Heart right ventricle (tissue), 16 donors: ENCODE data around the gene LDLRAP1. TPM values are rescaled to one million over a fixed set of nuclear protein-coding genes. Genes with fewer than 3 reads are reported as not detected.

Source experiments
- ATAC-seq, 8 donors: fragments of 200-7000 bp; cut with Tn5 transposase; one replicate each; pipeline ENCODE4 v1.9.1; 2020; ENCODE audit warnings: mild to moderate bottlenecking in 8 of 8, moderate library complexity in 8 of 8, moderate number of reproducible peaks in 1 of 8
- DNase-seq, 2 donors: peaks; one replicate each; pipeline ENCODE4 v3.0.0-alpha.2; 2020
- H3K27ac ChIP-seq, 10 donors: fragments of 200-600 bp; sonication (generic) in 2 of 10; one replicate each; pipeline versions ENCODE4 v1.5.0 to v1.8.0; 2020 to 2022; ENCODE audit warnings: mild to moderate bottlenecking in 3 of 10
- H3K27me3 ChIP-seq, 7 donors: fragments of 200-600 bp; one replicate each; pipeline ENCODE4 v1.8.0; 2021 to 2022; ENCODE audit warnings: mild to moderate bottlenecking in 2 of 7
- H3K36me3 ChIP-seq, 9 donors: fragments of 200-600 bp; sonication (generic) in 1 of 9; one replicate each; pipeline versions ENCODE4 v1.5.0 to v1.8.0; 2020 to 2022; ENCODE audit warnings: mild to moderate bottlenecking in 2 of 9
- H3K4me1 ChIP-seq, 9 donors: fragments of 200-600 bp; sonication (generic) in 1 of 9; one replicate each; pipeline versions ENCODE4 v1.5.0 to v1.8.0; 2020 to 2022; ENCODE audit warnings: mild to moderate bottlenecking in 4 of 9
- H3K4me3 ChIP-seq, 10 donors: fragments of 200-600 bp; sonication (generic) in 2 of 10; one replicate each; pipeline versions ENCODE4 v1.5.0 to v1.8.0; 2020 to 2022; ENCODE audit warnings: mild to moderate bottlenecking in 7 of 10, moderate library complexity in 2 of 10
- H3K9me3 ChIP-seq, 11 donors: fragments of 200-600 bp in 10 of 11; sonication (generic) in 2 of 11; one replicate each; pipeline versions ENCODE4 v1.5.0 to v1.8.0; 2013 to 2022; ENCODE audit warnings: mild to moderate bottlenecking in 2 of 11, control low read depth in 1 of 11, moderate library complexity in 1 of 11
- CTCF ChIP-seq, 9 donors: fragments of 200-600 bp; sonication (generic) in 2 of 9; IDR thresholded peaks; one replicate each; pipeline versions ENCODE4 v1.5.0 to v1.8.0; 2021 to 2022; ENCODE audit warnings: antibody characterized with exemption in 9 of 9, mild to moderate bottlenecking in 5 of 9, moderate library complexity in 1 of 9
- WGBS, 2 donors: extraction: QIAGEN DNeasy Blood & Tissue Kit; methylation state at CpG; one replicate each; pipeline ENCODE4 v1.1.7; 2013; ENCODE audit warnings: inconsistent platforms in 1 of 2; 5-methylcytosine and 5-hydroxymethylcytosine counted together
- intact Hi-C, 10 donors: fragments of 100-400 bp; cut with DNase I; formaldehyde crosslinking; loops; one replicate each; pipeline versions ENCODE4 v1.11.1 to v1.14.2; 2022
- polyA plus RNA-seq, 2 donors: library from polyadenylated mRNA; stranded (reverse); fragments of 200-250 nt; gene quantifications; one replicate each; pipeline ENCODE4 v1.2.3, GENCODE V29; 2013
- total RNA-seq, 10 donors: library from RNA; stranded (reverse); fragmentation: NEBNext Ultra II Directional in 3 of 10; extraction: Animal tissue kit (Norgen Biotek cat#: 25700) in 3 of 10; gene quantifications; one replicate each; pipeline versions ENCODE4 v1.2.1 to v1.2.4, GENCODE V29; 2021 to 2023
- donor health status: Arrhythmogenic right ventricular cardiomyopathy.
- donor health status: ischemic (EF 13 %, LVEDD 7.1; RV severe dilation, severe dysfunction).
- donor health status: healthy with polysubstance abuse.
- donor health status: DM: no; HTN: yes; CAD: no.
- donor health status: DM: no; HTN: no; CAD: no.
- donor health status: ischemic (EF 25% LVEDD 6.9; RV normal size, moderate dysfunction).
- donor health status: ischemic (EF 25% LVEDD 5.7; RV mildly dilated, moderate dysfunction).
- donor health status: healthy.
- donor health status: DM: yes; HTN: yes; CAD: no.
- donor health status: Ischemic cardiomyopathy.
- donor health status: ischemic (EF 35%, LVEDD 5.7; RV mildly dilated, moderate dysfunction).
- donor health status: nonischemic (EF 11% LVEDD 7.7; RV severe dilation, severe dysfunction).
- donor health status: DM: yes; HTN: yes; CAD: no.
- donor health status: PGD.
- donor health status: ischemic (EF 29% LVEDD 5.4; RV normal size, mild dysfunction).
- donor health status: nonischemic (EF 23%, LVEDD 6.1; RV moderate dilation, normal function).

The LDLRAP1 gene
- total and polyA plus RNA-seq, 12 donors = 8.5 to 16.1 (median 10.3) TPM

DNA sequence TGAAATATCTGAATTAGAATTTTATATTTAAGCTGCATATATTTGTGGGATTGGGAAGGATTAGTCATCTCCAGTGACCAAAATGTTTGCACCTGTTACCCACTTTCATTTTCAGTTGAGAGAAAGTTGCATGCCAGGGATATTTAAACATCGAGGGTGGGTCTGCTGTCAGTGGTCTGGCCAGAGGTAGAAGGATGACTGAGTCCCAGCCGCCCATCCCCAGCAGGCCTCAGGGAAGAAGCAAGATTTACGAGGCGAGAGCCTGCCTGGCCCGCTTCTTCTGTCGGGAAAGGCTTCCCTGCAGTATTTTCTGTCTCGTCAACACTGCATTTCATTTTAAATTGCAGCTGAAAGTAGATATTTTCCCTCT lies 71.8 kb downstream of the LDLRAP1 start:
- WGBS, 2 donors = 64 to 66% methylated on average over 7 of the region's 7 CpGs
- Histone ChIP-seq H3K27me3 (peaks cover 0 to 14% (median 0%) of the 10 kb centered on the region in 7 donors), H3K36me3 (no peaks in the 10 kb centered on the region), H3K27ac (peak overlapping the region in 4 of 10 donors; percentile 1 to 88 (median 87)), H3K4me3 (no peak overlapping the region), H3K9me3 (no peaks in the 10 kb centered on the region), H3K4me1 (peaks cover 6 to 43% (median 33%) of the 10 kb centered on the region in 9 donors)
- TF ChIP-seq CTCF (IDR thresholded peaks at IDR 0.05) = no peak
- DNase-seq (no peak), ATAC-seq (no peak)
- intact Hi-C loops = loop anchor here in 3 of 10 donors (5.0 to 10.0 kb wide), 5 partner anchors 77 to 130 kb away; no protein-coding TSS in a partner anchor

- no peak for TF ChIP-seq CTCF (IDR thresholded peaks at IDR 0.05)
- H3K9me3 ChIP-seq = no peaks in the 10 kb centered on the region
- H3K36me3 ChIP-seq = no peaks in the 10 kb centered on the region
- peaks cover 9 to 47% (median 37%) of the 10 kb centered on the region in 9 donors for H3K4me1 ChIP-seq
- H3K27me3 ChIP-seq = peaks cover 0 to 14% (median 0%) of the 10 kb centered on the region in 7 donors
- H3K4me3 ChIP-seq = peak overlapping the region; percentile 46 to 96 (median 67)
- DNase-seq = no peak
- peak in 2 of 8 donors; percentile 14 to 15 for ATAC-seq
- peak overlapping the region; percentile 78 to 92 (median 88) for H3K27ac ChIP-seq
- WGBS, 2 donors = 13% methylated on average over 12 of the region's 12 CpGs
- intact Hi-C loops = loop anchor here in 8 of 10 donors (1.0 to 10.0 kb wide), 8 partner anchors 77 to 129 kb away; no protein-coding TSS in a partner anchor
Observed at GRCh38 chr1:25615563-25616094, 72.2 kb downstream of the LDLRAP1 start.

DNA sequence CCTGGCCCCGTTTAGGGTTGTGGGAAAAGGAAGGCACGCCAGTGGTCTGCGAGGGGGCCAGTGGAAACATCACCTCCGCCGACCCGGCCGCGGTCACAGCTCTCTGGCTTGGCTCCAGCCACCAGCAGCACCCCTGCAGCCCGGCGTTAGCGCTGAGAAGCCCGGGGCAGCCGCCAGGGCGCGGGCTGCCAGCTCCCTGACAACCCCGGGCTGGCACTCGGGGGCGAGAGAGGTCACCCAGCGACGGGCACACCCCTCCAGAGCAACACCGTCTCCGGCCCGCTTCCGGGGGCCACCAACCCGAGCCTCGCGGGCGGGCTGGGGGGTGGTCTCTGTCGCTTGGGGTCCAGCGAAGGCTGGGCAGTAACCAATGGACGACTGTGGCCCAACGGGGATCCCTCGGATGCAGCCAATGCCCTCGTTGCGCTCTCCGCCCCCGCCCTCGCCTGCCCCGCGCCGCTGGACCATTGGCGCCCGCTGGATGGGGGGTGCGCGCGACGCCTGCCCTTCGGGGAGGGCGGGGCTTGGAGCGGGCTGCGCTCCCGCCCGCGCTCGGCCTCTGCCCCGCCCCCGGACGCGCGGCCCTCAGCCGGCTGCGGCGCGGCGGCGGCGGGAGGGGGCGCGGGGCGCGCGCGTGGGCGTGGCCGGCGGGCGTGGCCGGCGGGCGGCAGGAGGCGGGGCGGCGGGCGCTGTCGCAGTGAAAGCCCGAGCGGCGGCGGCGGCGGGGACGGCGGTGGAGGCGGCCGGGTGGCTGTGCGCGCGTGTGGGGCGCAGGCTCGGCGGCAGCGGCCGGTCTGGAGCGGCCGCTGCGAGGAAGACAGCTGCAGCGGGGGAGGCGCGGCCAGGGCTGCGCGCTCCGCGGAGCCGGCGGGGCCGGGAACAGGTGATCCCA lies 72.9 kb downstream of the LDLRAP1 start, which contains the start of gene MAN1C1:
Gene MAN1C1, plus strand, starts transcription at position 697 of the 892 bp plus-strand sequence. CDS start 1,007 bp downstream, outside the sequence.
- no peaks in the 10 kb centered on the region for H3K9me3 ChIP-seq
- WGBS, 2 donors = 0 to 1% methylated on average over 90 to 116 of the region's 116 CpGs
- H3K36me3 ChIP-seq = no peaks in the 10 kb centered on the region
- DNase-seq = peak; percentile 90 to 92
- H3K4me1 ChIP-seq = peaks cover 11 to 55% (median 43%) of the 10 kb centered on the region in 9 donors
- peaks cover 0 to 10% (median 0%) of the 10 kb centered on the region in 7 donors for H3K27me3 ChIP-seq
- peak within 1 kb of the TSS; percentile 78 to 100 (median 90) for H3K4me3 ChIP-seq
- peak; percentile 90 to 94 (median 93) for ATAC-seq
- peak; percentile 18 to 71 (median 45) for TF ChIP-seq CTCF (IDR thresholded peaks at IDR 0.05)
- intact Hi-C loops = loop anchor here in 8 of 10 donors (1.0 to 10.0 kb wide), 8 partner anchors 76 to 128 kb away; no protein-coding TSS in a partner anchor
- peak within 1 kb of the TSS; percentile 78 to 92 (median 88) for H3K27ac ChIP-seq

- ATAC-seq (peak in 1 of 8 donors; percentile 5), DNase-seq (no peak)
- 1% methylated on average over 42 to 93 of the region's 94 CpGs for WGBS, 2 donors
- Histone ChIP-seq H3K27ac (peak overlapping the region; percentile 40 to 88 (median 82)), H3K9me3 (no peaks in the 10 kb centered on the region), H3K36me3 (no peaks in the 10 kb centered on the region), H3K4me3 (peak overlapping the region; percentile 78 to 100 (median 90)), H3K27me3 (peaks cover 0 to 2% (median 0%) of the 10 kb centered on the region in 7 donors), H3K4me1 (peaks cover 11 to 61% (median 44%) of the 10 kb centered on the region in 9 donors)
- intact Hi-C loops = loop anchor here in 8 of 10 donors (1.0 to 10.0 kb wide), 8 partner anchors 75 to 128 kb away; no protein-coding TSS in a partner anchor
- TF ChIP-seq CTCF (IDR thresholded peaks at IDR 0.05) = no peak
Observed at GRCh38 chr1:25616987-25617624, 73.7 kb downstream of the LDLRAP1 start.
